Neural cell (in vitro differentiated cells): ENCODE measurements around the gene ANKRD28. TPM values are rescaled to one million over a fixed set of nuclear protein-coding genes. Genes with fewer than 3 reads are reported as not detected.

Source experiments
- H2AFZ ChIP-seq: fragments of 200-600, 300-800 bp; sonication (generic), shearing (Covaris generic); 2 replicates; pipeline ENCODE4 v1.6.0; 2014; ENCODE audit warnings: low read depth, mild to moderate bottlenecking, antibody characterized with exemption, low read length, moderate library complexity
- H3F3A ChIP-seq: fragments of 200-600 bp; shearing (Covaris generic); 2 replicates; pipeline ENCODE4 v1.6.1; 2016; ENCODE audit warnings: mild to moderate bottlenecking, moderate library complexity, mixed read lengths, antibody characterized with exemption, low read length; ENCODE audit not compliant: insufficient read depth, poor library complexity, severe bottlenecking
- H3K27ac ChIP-seq: fragments of 200-600, 300-800 bp; sonication (generic), shearing (Covaris generic); 2 replicates; pipeline ENCODE4 v1.5.1; 2014; ENCODE audit warnings: mild to moderate bottlenecking, low read length, moderate library complexity
- H3K27me3 ChIP-seq: fragments of 300-800, 200-600 bp; sonication (generic), shearing (Covaris generic); 2 replicates; pipeline ENCODE4 v1.6.0; 2014; ENCODE audit warnings: mild to moderate bottlenecking, low read depth, low read length, moderate library complexity; ENCODE audit not compliant: insufficient read depth
- H3K36me3 ChIP-seq: fragments of 300-800, 200-600 bp; sonication (generic), shearing (Covaris generic); 2 replicates; pipeline ENCODE4 v1.5.1; 2014; ENCODE audit warnings: mild to moderate bottlenecking, antibody characterized with exemption, low read length, moderate library complexity; ENCODE audit not compliant: insufficient read depth
- H3K4me2 ChIP-seq: fragments of 300-800, 200-600 bp; sonication (generic), shearing (Covaris generic); 2 replicates; pipeline ENCODE4 v1.6.0; 2014; ENCODE audit warnings: mild to moderate bottlenecking, low read length
- H3K4me3 ChIP-seq: fragments of 300-800, 200-600 bp; sonication (generic), shearing (Covaris generic); 2 replicates; pipeline ENCODE4 v1.5.1; 2014; ENCODE audit warnings: mild to moderate bottlenecking, low read length, moderate library complexity
- H3K79me2 ChIP-seq: fragments of 200-600 bp; shearing (Covaris generic); replicated peaks from 2 replicates; pipeline ENCODE4 v1.6.0; 2014; ENCODE audit warnings: mild to moderate bottlenecking, low read length, moderate library complexity; ENCODE audit not compliant: insufficient read depth
- H3K9ac ChIP-seq: fragments of 300-800, 200-600 bp; sonication (generic), shearing (Covaris generic); 2 replicates; pipeline ENCODE4 v1.6.1; 2016; ENCODE audit warnings: mild to moderate bottlenecking, low read length, mixed read lengths
- H3K9me2 ChIP-seq: fragments of 200-600 bp; shearing (Covaris generic); 2 replicates; pipeline ENCODE4 v1.6.1; 2016; ENCODE audit warnings: mild to moderate bottlenecking, low read length, mixed read lengths; ENCODE audit not compliant: insufficient read depth
- H3K9me3 ChIP-seq: fragments of 200-600, 300-800 bp; sonication (generic), shearing (Covaris generic); 2 replicates; pipeline ENCODE4 v1.6.1; 2016; ENCODE audit warnings: mild to moderate bottlenecking, mixed run types, low read length, moderate library complexity, mixed read lengths
- H4K20me1 ChIP-seq: fragments of 200-600 bp; shearing (Covaris generic); 2 replicates; pipeline ENCODE4 v1.6.1; 2016; ENCODE audit warnings: mild to moderate bottlenecking, mixed run types; ENCODE audit not compliant: insufficient read depth
- CTCF ChIP-seq: fragments of 450-650 bp; IDR thresholded peaks from 2 replicates; pipeline ENCODE4 v1.5.1; 2014; ENCODE audit warnings: antibody characterized with exemption, mild to moderate bottlenecking, moderate library complexity; ENCODE audit not compliant: poor library complexity, severe bottlenecking
- EP300 ChIP-seq: fragments of 450-650 bp; conservative IDR thresholded peaks from 2 replicates; pipeline ENCODE4 v1.6.1; 2014; ENCODE audit warnings: antibody characterized with exemption, mild to moderate bottlenecking, moderate library complexity; ENCODE audit not compliant: poor library complexity, severe bottlenecking
- EZH2 ChIP-seq: fragments of 200-600, 300-800 bp; shearing (Covaris generic), sonication (generic); IDR thresholded peaks from 2 replicates; pipeline ENCODE4 v1.6.1; 2014; ENCODE audit warnings: antibody characterized with exemption, low read length, borderline replicate concordance, mild to moderate bottlenecking; ENCODE audit not compliant: insufficient read depth, poor library complexity, severe bottlenecking
- MXI1 ChIP-seq: fragments of 450-650 bp; conservative IDR thresholded peaks from 2 replicates; pipeline ENCODE4 v1.6.1; 2014; ENCODE audit warnings: antibody characterized with exemption, mild to moderate bottlenecking; ENCODE audit not compliant: poor library complexity, severe bottlenecking
- POLR2AphosphoS5 ChIP-seq: IDR thresholded peaks from 2 replicates; pipeline ENCODE4 v1.6.1; 2012
- RAD21 ChIP-seq: fragments of 450-650 bp; conservative IDR thresholded peaks from 2 replicates; pipeline ENCODE4 v1.6.1; 2014; ENCODE audit warnings: antibody characterized with exemption, mild to moderate bottlenecking, moderate library complexity
- REST ChIP-seq: IDR thresholded peaks from 2 replicates; pipeline ENCODE4 v1.6.1; 2012; ENCODE audit warnings: borderline replicate concordance
- SMC3 ChIP-seq: fragments of 450-650 bp; conservative IDR thresholded peaks from 2 replicates; pipeline ENCODE4 v1.6.1; 2014; ENCODE audit warnings: antibody characterized with exemption, mild to moderate bottlenecking, moderate library complexity; ENCODE audit not compliant: poor library complexity
- TAF1 ChIP-seq: IDR thresholded peaks from 2 replicates; pipeline ENCODE4 v1.6.1; 2012; ENCODE audit warnings: low read depth
- polyA plus RNA-seq: library from polyadenylated mRNA; depleted of rRNA; stranded (reverse); fragments of >200 nt; gene quantifications from 2 replicates; pipeline ENCODE4 v1.2.3, GENCODE V29; 2014

The ANKRD28 gene
- polyA plus RNA-seq, 1 donor from 2014 or later = 101 TPM

GRCh38 chr3:15657016-15657415, 140.8 kb downstream of the ANKRD28 start:
- Histone ChIP-seq H2AFZ (no peak overlapping the region), H4K20me1 (no peaks in the 10 kb centered on the region), H3K4me2 (no peak overlapping the region), H3K79me2 (no peaks in the 10 kb centered on the region), H3F3A (no peaks in the 10 kb centered on the region), H3K9ac (no peak overlapping the region), H3K9me2 (no peaks in the 10 kb centered on the region), H3K36me3 (no peaks in the 10 kb centered on the region), H3K27ac (no peak overlapping the region), H3K9me3 (no peaks in the 10 kb centered on the region), H3K4me3 (no peak overlapping the region), H3K27me3 (no peaks in the 10 kb centered on the region)
- no peak for TF ChIP-seq POLR2AphosphoS5
- no peak for TF ChIP-seq SMC3
- TF ChIP-seq REST = no peak
- TF ChIP-seq TAF1 = no peak
- TF ChIP-seq RAD21 = no peak
- TF ChIP-seq MXI1 = no peak
- no peak for TF ChIP-seq EP300
- no peak for TF ChIP-seq CTCF
- TF ChIP-seq EZH2 = no peak

GRCh38 chr3:15656342-15656741, 141.4 kb downstream of the ANKRD28 start:
- Histone ChIP-seq H3K9me2 (no peaks in the 10 kb centered on the region), H3F3A (no peaks in the 10 kb centered on the region), H3K79me2 (no peaks in the 10 kb centered on the region), H2AFZ (no peak overlapping the region), H3K9me3 (no peaks in the 10 kb centered on the region), H3K4me3 (no peak overlapping the region), H3K36me3 (no peaks in the 10 kb centered on the region), H3K27ac (no peak overlapping the region), H3K27me3 (no peaks in the 10 kb centered on the region), H3K9ac (no peak overlapping the region), H4K20me1 (no peaks in the 10 kb centered on the region), H3K4me2 (no peak overlapping the region)
- no peak for TF ChIP-seq EP300
- no peak for TF ChIP-seq REST
- TF ChIP-seq TAF1 = no peak
- TF ChIP-seq RAD21 = no peak
- TF ChIP-seq MXI1 = no peak
- TF ChIP-seq SMC3 = no peak
- TF ChIP-seq EZH2 = no peak
- TF ChIP-seq CTCF = no peak
- no peak for TF ChIP-seq POLR2AphosphoS5
